GDM1 (cell line): ENCODE measurements around the gene SLC34A3.

Source experiments
- DNase-seq: peaks from one replicate; lab custom pipeline; 2025; lab: John Stamatoyannopoulos, UW

The SLC34A3 gene

GRCh38 chr9:137275588-137276472, 45.1 kb downstream of the SLC34A3 start:
- no peak for DNase-seq

GRCh38 chr9:137276473-137277328, 46.0 kb downstream of the SLC34A3 start:
- DNase-seq: peak; percentile 65

- peak; percentile 68 for DNase-seq
These were observed 46.8 kb downstream of the SLC34A3 start, which contains the start of gene TOR4A for GRCh38 chr9:137277329-137278041. Gene TOR4A, plus strand, starts transcription at chr9:137277726. Its CDS starts 964 bp downstream, at chr9:137278690.

GRCh38 chr9:137278061-137278701, 47.5 kb downstream of the SLC34A3 start:
- no peak for DNase-seq

- no peak for DNase-seq
These were observed 48.3 kb downstream of the SLC34A3 start for GRCh38 chr9:137278721-137279711.

GRCh38 chr9:137279741-137280473, 49.2 kb downstream of the SLC34A3 start:
- no peak for DNase-seq

GRCh38 chr9:137280474-137281344, 50.0 kb downstream of the SLC34A3 start:
- no peak for DNase-seq

GRCh38 chr9:137281345-137282116, 50.8 kb downstream of the SLC34A3 start:
- DNase-seq: no peak
